PC-3 (cell line): ENCODE results near the gene MGLL.

ENCODE experiments used
- EZH2 ChIP-seq: fragments of 300-600 bp; sonication (generic); IDR thresholded peaks from one replicate; pipeline ENCODE4 v1.6.1; 2017; ENCODE audit warnings: antibody characterized with exemption, mild to moderate bottlenecking, low read length; ENCODE audit not compliant: unreplicated experiment
- EZH2phosphoT487 ChIP-seq: fragments of 300-600 bp; sonication (generic); IDR thresholded peaks from 2 replicates; pipeline ENCODE4 v1.6.1; 2018; ENCODE audit warnings: mild to moderate bottlenecking, antibody characterized with exemption, low read length, borderline replicate concordance
- TF ChIP-seq, protein P1 (sequence below): fragments of 300-600 bp; sonication (generic); conservative IDR thresholded peaks from 2 replicates; pipeline ENCODE4 v1.5.1; 2017; ENCODE audit warnings: antibody characterized with exemption, low read depth, mild to moderate bottlenecking, low read length

DNA sequence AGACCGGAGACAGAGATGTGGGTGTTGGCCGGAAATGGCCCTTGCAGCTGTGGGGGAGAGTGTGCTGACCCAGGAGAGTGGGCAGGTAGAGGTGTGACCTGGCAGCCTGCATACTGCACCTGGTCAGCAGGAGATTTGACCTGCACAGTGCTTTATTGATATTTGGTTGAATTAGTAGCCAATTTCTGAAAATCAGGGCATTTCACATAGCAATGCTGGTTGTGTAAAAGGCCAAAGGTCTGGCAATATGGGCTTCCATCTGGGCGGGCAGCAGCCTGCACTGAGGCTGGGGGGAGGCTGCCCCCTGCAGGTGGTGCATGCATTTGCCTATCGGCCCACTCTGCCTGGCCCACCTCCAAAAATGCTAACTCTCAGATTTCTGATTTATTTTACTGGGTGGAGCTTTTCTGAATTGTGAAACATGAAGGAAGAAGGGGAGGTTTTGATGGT, 9.4 kb upstream of the MGLL start:
- TF ChIP-seq, protein P1, sequence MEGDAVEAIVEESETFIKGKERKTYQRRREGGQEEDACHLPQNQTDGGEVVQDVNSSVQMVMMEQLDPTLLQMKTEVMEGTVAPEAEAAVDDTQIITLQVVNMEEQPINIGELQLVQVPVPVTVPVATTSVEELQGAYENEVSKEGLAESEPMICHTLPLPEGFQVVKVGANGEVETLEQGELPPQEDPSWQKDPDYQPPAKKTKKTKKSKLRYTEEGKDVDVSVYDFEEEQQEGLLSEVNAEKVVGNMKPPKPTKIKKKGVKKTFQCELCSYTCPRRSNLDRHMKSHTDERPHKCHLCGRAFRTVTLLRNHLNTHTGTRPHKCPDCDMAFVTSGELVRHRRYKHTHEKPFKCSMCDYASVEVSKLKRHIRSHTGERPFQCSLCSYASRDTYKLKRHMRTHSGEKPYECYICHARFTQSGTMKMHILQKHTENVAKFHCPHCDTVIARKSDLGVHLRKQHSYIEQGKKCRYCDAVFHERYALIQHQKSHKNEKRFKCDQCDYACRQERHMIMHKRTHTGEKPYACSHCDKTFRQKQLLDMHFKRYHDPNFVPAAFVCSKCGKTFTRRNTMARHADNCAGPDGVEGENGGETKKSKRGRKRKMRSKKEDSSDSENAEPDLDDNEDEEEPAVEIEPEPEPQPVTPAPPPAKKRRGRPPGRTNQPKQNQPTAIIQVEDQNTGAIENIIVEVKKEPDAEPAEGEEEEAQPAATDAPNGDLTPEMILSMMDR = peak; percentile 73
- TF ChIP-seq EZH2 = no peak
- no peak for TF ChIP-seq EZH2phosphoT487
